ENCODE data around the gene CYP2A7.

GRCh38 chr19:40831502-40832430, 50.3 kb downstream of the CYP2A7 start:
- TF ChIP-seq CTCF (IDR thresholded peaks at IDR 0.05) (no peak), EZH2 (IDR thresholded peaks at IDR 0.05; ENCODE audit: borderline replicate concordance, insufficient read depth, low read depth, low read length, poor library complexity, severe bottlenecking) (no peak)
